Endothelial cell of umbilical vein (primary cell): ENCODE results near the gene NRBF2. TPM values are rescaled to one million over a fixed set of nuclear protein-coding genes. Genes with fewer than 3 reads are reported as not detected.
"Not testable (repeated sequence)": the region's sequence is repeated elsewhere in the genome, so short reads cannot be mapped to it uniquely, and the experiment has no call there.

Experiments used
- BruUV-seq: library from RNA; stranded (reverse); fragments of 400-500 nt; replicated peaks from 2 replicates; lab custom pipeline; 2021; lab: Mats Ljungman, UMichigan
- CTCF ChIA-PET: fragments of 300-600, 350-600 bp; sonication (Branson Sonifier 250); formaldehyde crosslinking; loops from one replicate; lab custom pipeline; 2021; ENCODE audit warnings: antibody characterized with exemption, inconsistent platforms; lab: Charles Lee
- POLR2A ChIA-PET: fragments of 300-600, 350-600 bp; sonication (Branson Sonifier 250); formaldehyde crosslinking; loops from one replicate; lab custom pipeline; 2021; ENCODE audit warnings: antibody characterized with exemption, inconsistent platforms; lab: Charles Lee
- DNase-seq: peaks from one replicate; pipeline ENCODE4 v3.0.0-alpha.2; 2011; ENCODE audit warnings: low read depth, low spot score
- FAIRE-seq: peaks from 2 replicates; lab custom pipeline; 2011; peaks lifted over from hg19 to GRCh38; lab: Jason Lieb, UNC
- H2AFZ ChIP-seq: 2 replicates; pipeline ENCODE4 v1.6.0; 2012; ENCODE audit warnings: low read depth, low read length, control low read depth, inconsistent platforms
- H3K27ac ChIP-seq: 2 replicates; pipeline ENCODE4 v1.5.1; 2011; ENCODE audit warnings: low read depth, mild to moderate bottlenecking, control low read depth, low read length, moderate library complexity; ENCODE audit not compliant: insufficient read depth
- H3K27me3 ChIP-seq, 2 experiments: 2 replicates each; pipeline versions ENCODE4 v1.6.0 to v1.6.1; 2011; ENCODE audit warnings: low read length in 2 of 2, mixed read lengths in 1 of 2; ENCODE audit not compliant: control insufficient read depth in 2 of 2, insufficient read depth in 2 of 2
- H3K36me3 ChIP-seq, 2 experiments: 2 replicates in 1 of 2; 3 replicates in 1 of 2; pipeline ENCODE4 v1.5.1; 2011; ENCODE audit warnings: low read length in 2 of 2, mild to moderate bottlenecking in 1 of 2, moderate library complexity in 1 of 2; ENCODE audit not compliant: control insufficient read depth in 2 of 2, insufficient read depth in 2 of 2; ENCODE audit errors: extremely low read depth in 1 of 2
- H3K4me1 ChIP-seq: 3 replicates; pipeline ENCODE4 v1.5.1; 2011; ENCODE audit warnings: mild to moderate bottlenecking, low read length; ENCODE audit not compliant: control insufficient read depth, insufficient read depth; ENCODE audit errors: extremely low read depth
- H3K4me2 ChIP-seq: 2 replicates; pipeline ENCODE4 v1.6.1; 2011; ENCODE audit warnings: low read length, control low read depth, mixed read lengths; ENCODE audit not compliant: insufficient read depth
- H3K4me3 ChIP-seq, 3 experiments: fragments of 200-600 bp in 1 of 3; sonication (generic), shearing (Covaris generic) in 1 of 3; replicated peaks in 1 of 3; 2 replicates each; pipeline ENCODE4 v1.5.1; 2011 to 2016; ENCODE audit warnings: control low read depth in 3 of 3, low read length in 3 of 3, mild to moderate bottlenecking in 2 of 3, inconsistent platforms in 1 of 3, low read depth in 1 of 3, moderate library complexity in 1 of 3; ENCODE audit not compliant: insufficient read depth in 1 of 3
- H3K79me2 ChIP-seq: 2 replicates; pipeline ENCODE4 v1.6.0; 2012; ENCODE audit warnings: low read length, inconsistent platforms; ENCODE audit not compliant: control insufficient read depth, insufficient read depth
- H3K9ac ChIP-seq: replicated peaks from 2 replicates; pipeline ENCODE3; 2011; ENCODE audit warnings: low read length, control low read depth; ENCODE audit not compliant: insufficient read depth; ENCODE audit errors: extremely low read depth
- H3K9me1 ChIP-seq: replicated peaks from 3 replicates; pipeline ENCODE4 v1.6.0; 2011; ENCODE audit warnings: mild to moderate bottlenecking, low read length; ENCODE audit not compliant: control insufficient read depth, insufficient read depth; ENCODE audit errors: extremely low read depth
- H3K9me3 ChIP-seq: replicated peaks from 2 replicates; pipeline ENCODE4 v1.5.1; 2012; ENCODE audit warnings: low read length, inconsistent platforms; ENCODE audit not compliant: control insufficient read depth, insufficient read depth
- H4K20me1 ChIP-seq: replicated peaks from 2 replicates; pipeline ENCODE3; 2011; ENCODE audit warnings: mild to moderate bottlenecking, low read length; ENCODE audit not compliant: control insufficient read depth, insufficient read depth; ENCODE audit errors: extremely low read depth
- EZH2 ChIP-seq: IDR thresholded peaks from 2 replicates; pipeline ENCODE4 v1.6.1; 2012; ENCODE audit warnings: borderline replicate concordance, low read depth, mild to moderate bottlenecking, moderate library complexity, low read length, inconsistent platforms; ENCODE audit not compliant: severe bottlenecking
- FOS ChIP-seq: IDR thresholded peaks from 2 replicates; pipeline ENCODE4 v1.6.1; 2011; ENCODE audit warnings: mild to moderate bottlenecking, low read length, moderate library complexity, borderline replicate concordance; ENCODE audit not compliant: insufficient read depth
- GATA2 ChIP-seq: IDR thresholded peaks from 2 replicates; pipeline ENCODE4 v1.7.0; 2011; ENCODE audit warnings: low read depth, mild to moderate bottlenecking, moderate library complexity, mixed read lengths, low read length; ENCODE audit not compliant: insufficient read length, insufficient read depth
- JUN ChIP-seq: IDR thresholded peaks from 2 replicates; pipeline ENCODE4 v1.6.1; 2011; ENCODE audit warnings: borderline replicate concordance, low read depth; ENCODE audit not compliant: insufficient read length, insufficient read depth
- MAX ChIP-seq: IDR thresholded peaks from 2 replicates; pipeline ENCODE4 v1.6.1; 2011; ENCODE audit not compliant: insufficient read depth, insufficient read length
- MYC ChIP-seq: IDR thresholded peaks from one replicate; pipeline ENCODE4 v1.6.1; 2011; ENCODE audit warnings: mild to moderate bottlenecking, low read depth, low read length
- POLR2A ChIP-seq: IDR thresholded peaks from 2 replicates; pipeline ENCODE4 v1.6.1; 2012; ENCODE audit warnings: low read depth, mild to moderate bottlenecking, control low read depth, low read length
- POLR2AphosphoS5 ChIP-seq: IDR thresholded peaks from 2 replicates; pipeline ENCODE4 v1.6.1; 2012; ENCODE audit warnings: low read depth, mild to moderate bottlenecking, control low read depth, low read length, moderate library complexity; ENCODE audit not compliant: insufficient read depth
- dilution Hi-C: fragments of 300-500 bp; cut with MboI; formaldehyde crosslinking; loops from one replicate; pipeline ENCODE4 v1.15.0; 2019; ENCODE audit warnings: low sequenced_read_pairs; ENCODE audit not compliant: extremely low pct_ligation_motif_present
- intact Hi-C: fragments of 100-400 bp; cut with micrococcal nuclease; formaldehyde crosslinking; loops from one replicate; pipeline ENCODE4 v1.10.0; 2022
- polyA plus RNA-seq, 4 experiments: library from polyadenylated mRNA; depleted of rRNA in 3 of 4; stranded (reverse) in 3 of 4; unstranded in 1 of 4; fragments of >200 nt; gene quantifications; 2 replicates each; pipeline versions ENCODE4 v1.2.1 to v1.2.3, GENCODE V29; 2011 to 2012; ENCODE audit warnings: missing spikeins in 1 of 4
- total RNA-seq: library from RNA; stranded (reverse); gene quantifications from 2 replicates; pipeline ENCODE4 v1.2.3, GENCODE V29; 2021
- TF ChIP-seq, protein P1 (sequence below), 2 donors: IDR thresholded peaks; 1 replicate in 1 of 2; 2 replicates in 1 of 2; pipeline ENCODE4 v1.5.1; 2011; ENCODE audit warnings: low read length in 2 of 2, mild to moderate bottlenecking in 2 of 2, moderate library complexity in 2 of 2, control low read depth in 1 of 2, inconsistent platforms in 1 of 2, low read depth in 1 of 2; ENCODE audit not compliant: insufficient read depth in 1 of 2; ENCODE audit errors: extremely low read depth in 1 of 2

The NRBF2 gene
- total and polyA plus RNA-seq, 2 donors (not counting 3 experiments of a cell fraction or from before 2014, with no cell fraction given), result 7.6 to 17.7 TPM

DNA sequence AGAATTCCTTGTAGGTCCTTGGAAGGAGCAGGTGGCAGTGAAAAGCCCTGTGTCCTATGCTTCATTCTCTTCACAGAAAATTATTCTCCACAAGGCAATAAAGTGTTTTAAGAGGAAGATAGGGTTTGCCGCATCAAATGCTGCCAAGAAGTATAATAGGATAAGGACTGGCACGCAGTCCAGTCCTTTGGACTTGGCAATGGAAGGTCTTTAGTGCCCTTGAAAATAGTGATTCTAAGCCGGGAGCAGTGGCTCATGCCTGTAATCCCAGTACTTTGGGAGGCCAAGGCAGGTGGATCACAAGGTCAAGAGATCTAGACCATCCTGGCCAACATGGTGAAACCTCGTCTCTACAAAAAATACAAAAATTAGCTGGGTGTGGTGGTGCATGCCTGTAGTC, 29.9 kb upstream of the NRBF2 start:
- intact Hi-C loops, H4K20me1 ChIP-seq, H3K36me3 ChIP-seq, H3K4me1 ChIP-seq, H3K9me1 ChIP-seq, H3K27me3 ChIP-seq, H3K4me2 ChIP-seq, BruUV-seq, CTCF ChIA-PET, H2AFZ ChIP-seq, H3K79me2 ChIP-seq, dilution Hi-C loops, H3K9ac ChIP-seq, H3K27ac ChIP-seq, H3K9me3 ChIP-seq, FAIRE-seq, POLR2A ChIA-PET, DNase-seq, H3K4me3 ChIP-seq: not testable (repeated sequence)

DNA sequence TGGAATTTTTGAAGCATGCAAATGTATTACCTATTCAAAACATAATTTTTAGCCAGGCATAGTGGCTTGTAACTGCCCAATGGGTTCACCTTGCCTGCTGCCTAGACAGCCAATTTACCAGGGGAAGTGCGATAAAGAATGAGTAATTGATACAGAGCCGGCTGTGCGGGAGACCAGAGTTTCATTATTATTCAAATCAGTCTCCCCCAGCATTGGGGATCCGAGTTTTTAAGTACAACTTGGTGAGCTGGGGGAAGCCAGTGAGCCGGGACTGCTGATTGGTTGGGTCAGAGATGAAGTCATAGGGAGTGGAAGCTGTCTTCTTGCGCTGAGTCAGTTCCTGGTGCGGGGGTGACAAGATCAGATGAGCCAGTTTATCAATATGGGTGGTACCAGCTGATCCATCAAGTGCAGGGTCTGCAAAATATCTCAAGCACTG, 29.1 kb upstream of the NRBF2 start:
- Histone ChIP-seq H3K4me1 (no peaks in the 10 kb centered on the region), H3K9me1 (no peaks in the 10 kb centered on the region), H3K27me3 (no peaks in the 10 kb centered on the region), H3K27ac (no peak overlapping the region), H2AFZ (no peak overlapping the region), H3K4me2 (no peak overlapping the region), H3K9ac (no peak overlapping the region), H3K36me3 (no peaks in the 10 kb centered on the region), H4K20me1 (no peaks in the 10 kb centered on the region), H3K4me3 (no peak overlapping the region), H3K9me3 (no peaks in the 10 kb centered on the region), H3K79me2 (no peaks in the 10 kb centered on the region)
- no peak for DNase-seq
- dilution Hi-C loops (no loop called here), intact Hi-C loops (no loop called here)
- FAIRE-seq, result no peak
- TF ChIP-seq MAX (no peak), POLR2AphosphoS5 (no peak), MYC (no peak), JUN (no peak), EZH2 (no peak), GATA2 (no peak), FOS (no peak), POLR2A (no peak)
- TF ChIP-seq, protein P1, sequence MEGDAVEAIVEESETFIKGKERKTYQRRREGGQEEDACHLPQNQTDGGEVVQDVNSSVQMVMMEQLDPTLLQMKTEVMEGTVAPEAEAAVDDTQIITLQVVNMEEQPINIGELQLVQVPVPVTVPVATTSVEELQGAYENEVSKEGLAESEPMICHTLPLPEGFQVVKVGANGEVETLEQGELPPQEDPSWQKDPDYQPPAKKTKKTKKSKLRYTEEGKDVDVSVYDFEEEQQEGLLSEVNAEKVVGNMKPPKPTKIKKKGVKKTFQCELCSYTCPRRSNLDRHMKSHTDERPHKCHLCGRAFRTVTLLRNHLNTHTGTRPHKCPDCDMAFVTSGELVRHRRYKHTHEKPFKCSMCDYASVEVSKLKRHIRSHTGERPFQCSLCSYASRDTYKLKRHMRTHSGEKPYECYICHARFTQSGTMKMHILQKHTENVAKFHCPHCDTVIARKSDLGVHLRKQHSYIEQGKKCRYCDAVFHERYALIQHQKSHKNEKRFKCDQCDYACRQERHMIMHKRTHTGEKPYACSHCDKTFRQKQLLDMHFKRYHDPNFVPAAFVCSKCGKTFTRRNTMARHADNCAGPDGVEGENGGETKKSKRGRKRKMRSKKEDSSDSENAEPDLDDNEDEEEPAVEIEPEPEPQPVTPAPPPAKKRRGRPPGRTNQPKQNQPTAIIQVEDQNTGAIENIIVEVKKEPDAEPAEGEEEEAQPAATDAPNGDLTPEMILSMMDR (IDR thresholded peaks at IDR 0.05; ENCODE audit: extremely low read depth in 1 of 2, insufficient read depth in 1 of 2, low read depth in 1 of 2, low read length in 2 of 2), result no peak
- ChIA-PET POLR2A (no interaction called here), CTCF (no interaction called here)
- BruUV-seq, result no TSS peak
